Gastrocnemius medialis (tissue), 4 donors: ENCODE results near the gene KRT85. TPM values are rescaled to one million over a fixed set of nuclear protein-coding genes. Genes with fewer than 3 reads are reported as not detected.

ENCODE experiments used
- ATAC-seq, 2 donors: fragments of 150-250 bp; one replicate each; pipeline ENCODE4 v1.9.1; 2016
- DNase-seq, 2 donors: peaks; one replicate each; pipeline ENCODE4 v3.0.0-alpha.2; 2019
- H3K27ac ChIP-seq, 4 donors: fragments of 200-600 bp; sonication (generic); 1 replicate in 1 of 4; 2 replicates in 3 of 4; pipeline ENCODE4 v1.5.1; 2016 to 2018; ENCODE audit warnings: mild to moderate bottlenecking in 2 of 4, moderate library complexity in 1 of 4
- H3K27me3 ChIP-seq, 3 donors: fragments of 200-600 bp; sonication (generic) in 2 of 3; 1 replicate in 1 of 3; 2 replicates in 2 of 3; pipeline versions ENCODE4 v1.5.1 to v1.6.0; 2016 to 2019; ENCODE audit warnings: mild to moderate bottlenecking in 1 of 3, moderate library complexity in 1 of 3
- H3K36me3 ChIP-seq, 2 donors: fragments of 200-600 bp; sonication (generic) in 1 of 2; one replicate each; pipeline ENCODE4 v1.5.1; 2017 to 2018
- H3K4me1 ChIP-seq, 2 donors: fragments of 200-600 bp; sonication (generic) in 1 of 2; one replicate each; pipeline ENCODE4 v1.5.1; 2016 to 2017; ENCODE audit warnings: mild to moderate bottlenecking in 2 of 2
- H3K4me3 ChIP-seq, 4 donors: fragments of 200-600 bp; sonication (generic) in 3 of 4; 1 replicate in 1 of 4; 2 replicates in 3 of 4; pipeline ENCODE4 v1.5.1; 2016 to 2019; ENCODE audit warnings: mild to moderate bottlenecking in 2 of 4
- H3K9me3 ChIP-seq, 3 donors: fragments of 200-600 bp; sonication (generic) in 2 of 3; 1 replicate in 1 of 3; 2 replicates in 2 of 3; pipeline ENCODE4 v1.5.1; 2016 to 2019
- POLR2A ChIP-seq, 2 donors: fragments of 450-650 bp; IDR thresholded peaks; one replicate each; pipeline ENCODE4 v1.6.1; 2017; ENCODE audit warnings: antibody characterized with exemption in 2 of 2, mild to moderate bottlenecking in 2 of 2, moderate library complexity in 2 of 2
- in situ Hi-C, 4 donors: fragments of 200-750 bp; cut with MboI; loops; one replicate each; pipeline versions ENCODE4 v1.15.0 to v1.8.0; 2017; ENCODE audit warnings: low sequenced_read_pairs in 4 of 4
- intact Hi-C: fragments of 100-400 bp; cut with DNase I; formaldehyde crosslinking; loops from one replicate; pipeline ENCODE4 v1.15.1; 2023; ENCODE audit warnings: low total_unique reads
- total RNA-seq, 4 donors: library from RNA; depleted of rRNA; stranded (reverse); fragments of >200 nt; gene quantifications; one replicate each; pipeline versions ENCODE4 v1.1.0 to v1.2.3, GENCODE V29; 2016
- TF ChIP-seq, protein P1 (sequence below), 5 experiments: fragments of 450-650 bp in 3 of 5; fragments of 200-600 bp in 2 of 5; sonication (generic) in 2 of 5; IDR thresholded peaks in 4 of 5; conservative IDR thresholded peaks in 1 of 5; 1 replicate in 4 of 5; 2 replicates in 1 of 5; pipeline ENCODE4 v1.5.1; 2016 to 2019; ENCODE audit warnings: antibody characterized with exemption in 5 of 5, mild to moderate bottlenecking in 3 of 5, moderate library complexity in 3 of 5

The KRT85 gene
- total RNA-seq, 4 donors from 2014 or later, result not detected

DNA sequence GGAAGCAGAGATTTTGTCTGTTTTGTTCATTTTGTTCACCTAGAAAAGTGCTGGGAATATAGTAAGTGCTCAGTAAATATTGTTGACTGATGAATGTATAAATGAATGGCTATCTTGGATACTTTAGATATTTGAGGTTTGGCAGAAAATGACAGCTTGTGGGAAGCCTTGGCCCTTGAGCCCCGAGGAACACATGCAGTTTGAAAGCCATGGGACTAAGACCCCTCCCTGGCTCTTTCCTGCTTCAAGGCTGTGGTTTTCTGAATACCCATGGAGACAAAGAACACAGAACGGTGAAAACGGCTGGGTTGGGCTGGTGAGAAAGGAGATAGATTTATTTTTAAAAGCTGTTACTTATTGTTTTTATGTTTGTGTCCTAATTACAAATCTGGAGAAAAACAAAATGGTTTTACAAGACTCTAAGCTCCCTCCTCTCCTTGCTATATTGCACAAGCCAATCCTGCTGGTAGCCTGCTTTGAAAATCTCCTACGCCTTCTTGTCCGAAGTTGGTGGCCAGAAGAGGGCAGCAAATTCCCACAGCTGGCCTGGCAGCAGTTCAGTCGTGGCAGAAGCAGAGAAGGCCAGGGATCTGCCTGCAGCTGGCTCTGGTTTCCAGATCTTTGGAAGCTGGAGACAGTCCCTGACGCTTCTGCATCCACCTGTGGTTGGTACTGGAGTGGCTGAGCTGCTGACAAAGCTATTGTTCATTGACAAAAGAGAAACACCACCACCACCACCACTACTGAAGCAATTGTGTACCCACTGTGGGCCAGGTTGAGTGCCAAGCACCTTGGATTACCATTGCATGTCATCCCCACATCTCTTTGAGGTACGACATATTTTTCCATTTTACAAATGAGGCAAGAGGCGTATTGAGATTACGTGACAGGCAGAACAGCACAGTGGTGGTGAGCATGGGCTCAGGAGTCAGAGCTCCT lies 5.2 kb upstream of the KRT85 start:
- intact Hi-C loops (loop anchor here (5.0 kb wide), 1 partner anchor 510 kb away; no protein-coding TSS in a partner anchor), in situ Hi-C loops (loop anchor here in 2 of 4 donors (5.0 to 10.0 kb wide), 2 partner anchors 510 to 512 kb away; no protein-coding TSS in a partner anchor)
- Histone ChIP-seq H3K9me3 (no peaks in the 10 kb centered on the region), H3K27ac (no peak overlapping the region), H3K4me1 (no peaks in the 10 kb centered on the region), H3K36me3 (no peaks in the 10 kb centered on the region), H3K4me3 (no peak overlapping the region), H3K27me3 (no peaks in the 10 kb centered on the region)
- DNase-seq, result peak; percentile 48 to 71
- peak; percentile 84 to 91 for ATAC-seq
- TF ChIP-seq POLR2A (IDR thresholded peaks at IDR 0.05), result no peak
- TF ChIP-seq, protein P1, sequence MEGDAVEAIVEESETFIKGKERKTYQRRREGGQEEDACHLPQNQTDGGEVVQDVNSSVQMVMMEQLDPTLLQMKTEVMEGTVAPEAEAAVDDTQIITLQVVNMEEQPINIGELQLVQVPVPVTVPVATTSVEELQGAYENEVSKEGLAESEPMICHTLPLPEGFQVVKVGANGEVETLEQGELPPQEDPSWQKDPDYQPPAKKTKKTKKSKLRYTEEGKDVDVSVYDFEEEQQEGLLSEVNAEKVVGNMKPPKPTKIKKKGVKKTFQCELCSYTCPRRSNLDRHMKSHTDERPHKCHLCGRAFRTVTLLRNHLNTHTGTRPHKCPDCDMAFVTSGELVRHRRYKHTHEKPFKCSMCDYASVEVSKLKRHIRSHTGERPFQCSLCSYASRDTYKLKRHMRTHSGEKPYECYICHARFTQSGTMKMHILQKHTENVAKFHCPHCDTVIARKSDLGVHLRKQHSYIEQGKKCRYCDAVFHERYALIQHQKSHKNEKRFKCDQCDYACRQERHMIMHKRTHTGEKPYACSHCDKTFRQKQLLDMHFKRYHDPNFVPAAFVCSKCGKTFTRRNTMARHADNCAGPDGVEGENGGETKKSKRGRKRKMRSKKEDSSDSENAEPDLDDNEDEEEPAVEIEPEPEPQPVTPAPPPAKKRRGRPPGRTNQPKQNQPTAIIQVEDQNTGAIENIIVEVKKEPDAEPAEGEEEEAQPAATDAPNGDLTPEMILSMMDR (IDR thresholded peaks at IDR 0.05 in 4 of 5, conservative IDR thresholded peaks at IDR 0.05 in 1 of 5), result peak; percentile 39 to 67 (median 52)

- TF ChIP-seq POLR2A (IDR thresholded peaks at IDR 0.05), result no peak
- TF ChIP-seq, protein P1 (IDR thresholded peaks at IDR 0.05 in 4 of 5, conservative IDR thresholded peaks at IDR 0.05 in 1 of 5), result no peak
- intact Hi-C loops, result loop anchor here (5.0 kb wide), 1 partner anchor 511 kb away; no protein-coding TSS in a partner anchor
- Histone ChIP-seq H3K27ac (peak overlapping the region in 3 of 4 donors; percentile 7 to 52 (median 20)), H3K4me3 (no peak overlapping the region), H3K27me3 (no peaks in the 10 kb centered on the region), H3K36me3 (no peaks in the 10 kb centered on the region), H3K4me1 (no peaks in the 10 kb centered on the region), H3K9me3 (no peaks in the 10 kb centered on the region)
- in situ Hi-C loops, result loop anchor here in 2 of 4 donors (5.0 to 10.0 kb wide), 2 partner anchors 511 to 513 kb away; no protein-coding TSS in a partner anchor
- DNase-seq, result no peak
- no peak for ATAC-seq
Measured at GRCh38 chr12:52371716-52372115, 4.4 kb upstream of the KRT85 start.

DNA sequence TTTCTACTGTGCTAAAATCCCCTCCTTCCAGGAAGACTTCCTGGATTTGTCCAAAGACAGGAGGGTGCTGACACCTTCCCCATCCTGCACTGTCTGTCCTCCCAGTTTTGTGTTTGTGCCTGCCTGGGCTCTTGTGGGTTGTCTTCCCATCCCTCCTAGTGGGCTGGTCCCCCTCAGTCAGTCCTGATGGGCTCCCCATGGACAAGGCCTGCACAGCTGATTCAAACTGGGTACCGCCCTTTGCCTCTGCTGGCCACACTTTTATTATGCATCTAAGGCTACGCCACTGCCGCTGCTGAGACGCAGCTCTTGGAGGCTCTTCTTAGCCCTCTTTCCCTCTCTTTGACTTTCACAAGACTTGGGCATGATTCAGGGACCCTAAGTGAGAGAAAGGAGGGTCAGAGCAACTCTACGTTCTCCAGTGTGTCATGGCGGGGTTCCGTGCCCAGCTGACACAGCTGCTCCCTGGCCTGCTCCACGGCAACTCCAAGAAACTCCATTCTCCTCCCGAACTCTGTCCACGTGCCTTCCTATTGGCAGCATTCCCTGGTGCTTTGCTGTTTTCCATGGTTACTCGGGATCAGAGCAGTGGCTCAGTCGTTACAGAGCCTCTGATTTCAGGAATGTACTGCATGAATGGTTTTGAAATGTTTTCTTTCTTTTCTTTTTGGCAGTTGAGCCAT lies 3.8 kb upstream of the KRT85 start:
- Histone ChIP-seq H3K9me3 (no peaks in the 10 kb centered on the region), H3K4me1 (no peaks in the 10 kb centered on the region), H3K27me3 (no peaks in the 10 kb centered on the region), H3K27ac (peak overlapping the region in 2 of 4 donors; percentile 20 to 52), H3K36me3 (no peaks in the 10 kb centered on the region), H3K4me3 (no peak overlapping the region)
- ATAC-seq (peak; percentile 61 to 73), DNase-seq (peak; percentile 43 to 63)
- TF ChIP-seq, protein P1 (IDR thresholded peaks at IDR 0.05 in 4 of 5, conservative IDR thresholded peaks at IDR 0.05 in 1 of 5), result no peak
- no peak for TF ChIP-seq POLR2A (IDR thresholded peaks at IDR 0.05)
- intact Hi-C loops (loop anchor here (5.0 kb wide), 1 partner anchor 511 kb away; no protein-coding TSS in a partner anchor), in situ Hi-C loops (loop anchor here in 2 of 4 donors (5.0 to 10.0 kb wide), 2 partner anchors 511 to 514 kb away; no protein-coding TSS in a partner anchor)

- H3K27me3 ChIP-seq, result peaks cover 0 to 2% (median 0%) of the 10 kb centered on the region in 3 donors
- intact Hi-C loops (loop anchor here (5.0 kb wide), 1 partner anchor 512 kb away; no protein-coding TSS in a partner anchor), in situ Hi-C loops (loop anchor here in 3 of 4 donors (5.0 to 10.0 kb wide), 2 partner anchors 512 to 515 kb away; no protein-coding TSS in a partner anchor)
- ATAC-seq (no peak), DNase-seq (no peak)
- H3K4me1 ChIP-seq, result no peaks in the 10 kb centered on the region
- TF ChIP-seq, protein P1 (IDR thresholded peaks at IDR 0.05 in 4 of 5, conservative IDR thresholded peaks at IDR 0.05 in 1 of 5), result no peak
- TF ChIP-seq POLR2A (IDR thresholded peaks at IDR 0.05), result no peak
- H3K9me3 ChIP-seq, result no peaks in the 10 kb centered on the region
- H3K4me3 ChIP-seq, result no peak overlapping the region
- H3K36me3 ChIP-seq, result no peaks in the 10 kb centered on the region
- no peak overlapping the region for H3K27ac ChIP-seq
Measured at GRCh38 chr12:52369809-52370208, 2.5 kb upstream of the KRT85 start.
